ENCODE results near the gene ELANE. TPM values are rescaled to one million over a fixed set of nuclear protein-coding genes. Genes with fewer than 3 reads are reported as not detected.

Gene ELANE
- total and polyA plus RNA-seq, 10 donors, result 2.8 to 137 (median 9.8) TPM

DNA sequence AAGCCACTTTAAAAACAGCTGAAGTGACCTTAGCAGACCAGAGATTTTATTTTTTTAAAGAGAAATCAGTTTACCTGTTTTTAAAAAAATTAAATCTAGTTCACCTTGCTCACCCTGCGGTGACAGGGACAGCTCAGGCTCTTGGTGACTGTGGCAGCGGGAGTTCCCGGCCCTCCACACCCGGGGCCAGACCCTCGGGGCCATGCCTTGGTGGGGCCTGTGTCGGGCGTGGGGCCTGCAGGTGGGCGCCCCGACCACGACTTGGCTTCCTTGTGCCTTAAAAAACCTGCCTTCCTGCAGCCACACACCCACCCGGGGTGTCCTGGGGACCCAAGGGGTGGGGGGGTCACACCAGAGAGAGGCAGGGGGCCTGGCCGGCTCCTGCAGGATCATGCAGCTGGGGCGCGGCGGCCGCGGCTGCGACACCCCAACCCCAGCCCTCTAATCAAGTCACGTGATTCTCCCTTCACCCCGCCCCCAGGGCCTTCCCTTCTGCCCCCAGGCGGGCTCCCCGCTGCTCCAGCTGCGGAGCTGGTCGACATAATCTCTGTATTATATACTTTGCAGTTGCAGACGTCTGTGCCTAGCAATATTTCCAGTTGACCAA is 41.1 kb upstream of the ELANE start:
- Histone ChIP-seq H3K27me3 (replicated peaks in 1 of 7) (no peaks in the 10 kb centered on the region), H3K4me3 (no peak overlapping the region), H3K27ac (no peak overlapping the region), H3K36me3 (peaks cover 16 to 97% (median 74%) of the 10 kb centered on the region in 6 donors), H3K4me1 (peaks cover 0 to 38% (median 11%) of the 10 kb centered on the region in 6 donors), H3K9me3 (peaks cover 0 to 3% (median 0%) of the 10 kb centered on the region in 8 donors)
- DNase-seq, result peak; percentile 67
- peak in 1 of 3 donors; percentile 61 for TF ChIP-seq POLR2AphosphoS5 (IDR thresholded peaks at IDR 0.05)
- no peak for TF ChIP-seq POLR2A (IDR thresholded peaks at IDR 0.05)
- WGBS, 5 donors, result 84 to 89% (median 87%) methylated on average over 25 of the region's 25 CpGs
- intact Hi-C loops (cut with DNase I; ENCODE audit: low total_unique reads), result no loop called here

DNA sequence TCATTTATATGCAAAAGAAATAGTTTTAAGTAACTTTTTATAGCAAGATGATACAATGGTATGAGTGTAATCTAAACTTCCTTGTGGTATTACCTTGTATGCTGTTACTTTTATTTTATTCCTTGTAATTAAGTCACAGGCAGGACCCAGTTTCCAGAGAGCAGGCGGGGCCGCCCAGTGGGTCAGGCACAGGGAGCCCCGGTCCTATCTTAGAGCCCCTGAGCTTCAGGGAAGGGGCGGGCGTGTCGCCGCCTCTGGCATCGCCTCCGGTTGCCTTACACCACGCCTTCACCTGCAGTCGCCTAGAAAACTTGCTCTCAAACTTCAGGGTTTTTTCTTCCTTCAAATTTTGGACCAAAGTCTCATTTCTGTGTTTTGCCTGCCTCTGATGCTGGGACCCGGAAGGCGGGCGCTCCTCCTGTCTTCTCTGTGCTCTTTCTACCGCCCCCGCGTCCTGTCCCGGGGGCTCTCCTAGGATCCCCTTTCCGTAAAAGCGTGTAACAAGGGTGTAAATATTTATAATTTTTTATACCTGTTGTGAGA is 40.5 kb upstream of the ELANE start:
- Histone ChIP-seq H3K4me1 (peaks cover 0 to 32% (median 7%) of the 10 kb centered on the region in 6 donors), H3K9me3 (peaks cover 0 to 3% (median 0%) of the 10 kb centered on the region in 8 donors), H3K4me3 (no peak overlapping the region), H3K27me3 (replicated peaks in 1 of 7) (no peaks in the 10 kb centered on the region), H3K36me3 (peaks cover 12 to 91% (median 68%) of the 10 kb centered on the region in 6 donors), H3K27ac (no peak overlapping the region)
- TF ChIP-seq POLR2AphosphoS5 (IDR thresholded peaks at IDR 0.05) (peak in 1 of 3 donors; percentile 3), CTCF (IDR thresholded peaks at IDR 0.05 in 8 of 11, conservative IDR thresholded peaks at IDR 0.05 in 3 of 11) (no peak), POLR2A (IDR thresholded peaks at IDR 0.05) (no peak)
- peak; percentile 33 for DNase-seq
- WGBS, 5 donors, result 93 to 96% (median 95%) methylated on average over 20 of the region's 20 CpGs
- intact Hi-C loops (cut with DNase I; ENCODE audit: low total_unique reads), result no loop called here

DNA sequence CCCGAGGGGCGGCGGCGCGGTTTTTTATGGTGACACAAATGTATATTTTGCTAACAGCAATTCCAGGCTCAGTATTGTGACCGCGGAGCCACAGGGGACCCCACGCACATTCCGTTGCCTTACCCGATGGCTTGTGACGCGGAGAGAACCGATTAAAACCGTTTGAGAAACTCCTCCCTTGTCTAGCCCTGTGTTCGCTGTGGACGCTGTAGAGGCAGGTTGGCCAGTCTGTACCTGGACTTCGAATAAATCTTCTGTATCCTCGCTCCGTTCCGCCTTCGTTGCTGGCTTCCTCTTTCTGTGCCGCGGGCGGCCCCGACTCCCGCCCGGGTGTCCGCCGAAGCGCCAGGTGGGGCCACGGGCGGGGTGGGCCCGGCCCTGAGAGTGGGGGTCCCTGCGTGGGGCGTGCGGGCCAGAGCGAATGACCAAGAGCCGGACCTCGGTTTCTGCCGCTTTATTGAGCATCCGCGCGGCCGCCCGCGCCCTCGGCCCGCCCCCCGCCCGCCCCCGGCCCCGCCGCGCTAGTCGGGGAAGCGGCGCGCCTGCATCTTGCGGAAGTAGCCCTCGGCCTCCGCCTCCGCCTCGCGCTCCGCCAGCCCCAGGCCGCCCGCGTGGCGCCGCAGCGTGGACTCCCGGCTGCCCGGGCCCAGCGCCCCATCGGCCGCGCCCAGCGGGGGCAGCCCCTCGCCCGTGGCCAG is 39.9 kb upstream of the ELANE start:
- intact Hi-C loops (cut with DNase I; ENCODE audit: low total_unique reads), result no loop called here
- Histone ChIP-seq H3K36me3 (peaks cover 11 to 85% (median 62%) of the 10 kb centered on the region in 6 donors), H3K4me1 (peaks cover 0 to 25% (median 3%) of the 10 kb centered on the region in 6 donors), H3K27ac (no peak overlapping the region), H3K27me3 (replicated peaks in 1 of 7) (no peaks in the 10 kb centered on the region), H3K4me3 (no peak overlapping the region), H3K9me3 (peaks cover 0 to 3% (median 0%) of the 10 kb centered on the region in 8 donors)
- WGBS, 5 donors, result 89 to 95% (median 91%) methylated on average over 53 to 80 of the region's 80 CpGs
- DNase-seq, result peak; percentile 52
- no peak for TF ChIP-seq CTCF (IDR thresholded peaks at IDR 0.05 in 8 of 11, conservative IDR thresholded peaks at IDR 0.05 in 3 of 11)
- peak; percentile 37 to 44 (median 41) for TF ChIP-seq POLR2AphosphoS5 (IDR thresholded peaks at IDR 0.05)

GRCh38 chr19:812747-813218 is 39.3 kb upstream of the ELANE start:
- TF ChIP-seq CTCF (IDR thresholded peaks at IDR 0.05 in 8 of 11, conservative IDR thresholded peaks at IDR 0.05 in 3 of 11) (no peak), POLR2A (IDR thresholded peaks at IDR 0.05) (no peak), POLR2AphosphoS5 (IDR thresholded peaks at IDR 0.05) (no peak)
- peak; percentile 73 for DNase-seq
- Histone ChIP-seq H3K9me3 (peaks cover 0 to 3% (median 0%) of the 10 kb centered on the region in 8 donors), H3K27ac (no peak overlapping the region), H3K4me1 (peaks cover 0 to 20% (median under 1%) of the 10 kb centered on the region in 6 donors), H3K27me3 (replicated peaks in 1 of 7) (no peaks in the 10 kb centered on the region), H3K4me3 (no peak overlapping the region), H3K36me3 (peaks cover 11 to 79% (median 56%) of the 10 kb centered on the region in 6 donors)
- 95 to 96% (median 96%) methylated on average over 35 to 72 of the region's 72 CpGs for WGBS, 5 donors
- intact Hi-C loops (cut with DNase I; ENCODE audit: low total_unique reads), result no loop called here
